Adrenal gland (tissue), 12 donors: Measurements from ENCODE around the gene MMP27. TPM values are rescaled to one million over a fixed set of nuclear protein-coding genes. Genes with fewer than 3 reads are reported as not detected.

Source experiments
- DNase-seq, 7 donors: peaks; one replicate each; pipeline ENCODE4 v3.0.0-alpha.2; 2019 to 2020
- H3K27ac ChIP-seq, 5 donors: fragments of 200-600 bp; sonication (generic) in 4 of 5; 1 replicate in 3 of 5; 2 replicates in 2 of 5; pipeline versions ENCODE4 v1.5.1 to v1.8.0; 2016 to 2020; ENCODE audit warnings: mild to moderate bottlenecking in 1 of 5
- H3K27me3 ChIP-seq: fragments of 200-600 bp; 2 replicates; pipeline ENCODE4 v1.8.0; 2021
- H3K36me3 ChIP-seq, 2 donors: fragments of 200-600 bp; replicated peaks in 1 of 2; 1 replicate in 1 of 2; 2 replicates in 1 of 2; pipeline versions ENCODE4 v1.5.1 to v1.8.0; 2018 to 2022
- H3K4me1 ChIP-seq, 2 donors: fragments of 200-600 bp; replicated peaks in 1 of 2; 1 replicate in 1 of 2; 2 replicates in 1 of 2; pipeline versions ENCODE4 v1.5.1 to v1.8.0; 2018 to 2021
- H3K4me3 ChIP-seq, 4 donors: fragments of 200-600 bp; sonication (generic) in 3 of 4; one replicate each; pipeline ENCODE4 v1.5.1; 2016 to 2018
- H3K9me3 ChIP-seq, 3 donors: fragments of 200-600 bp; sonication (generic) in 1 of 3; replicated peaks in 1 of 3; 1 replicate in 2 of 3; 2 replicates in 1 of 3; pipeline versions ENCODE4 v1.5.1 to v1.8.0; 2016 to 2021
- CTCF ChIP-seq, 6 experiments: fragments of 450-650 bp in 4 of 6; fragments of 200-600 bp in 2 of 6; sonication (generic) in 1 of 6; IDR thresholded peaks; 1 replicate in 5 of 6; 2 replicates in 1 of 6; pipeline versions ENCODE4 v1.5.1 to v1.8.0; 2016 to 2021; ENCODE audit warnings: antibody characterized with exemption in 6 of 6, mild to moderate bottlenecking in 2 of 6, moderate library complexity in 1 of 6
- POLR2A ChIP-seq, 2 donors: fragments of 450-650 bp; IDR thresholded peaks; one replicate each; pipeline ENCODE4 v1.6.1; 2017; ENCODE audit warnings: antibody characterized with exemption in 2 of 2, mild to moderate bottlenecking in 2 of 2, moderate library complexity in 1 of 2
- WGBS, 4 donors: extraction: QIAGEN DNeasy Blood & Tissue Kit in 2 of 4; methylation state at CpG; one replicate each; pipeline versions ENCODE4 v1.1.5 to v1.1.7; 2013 to 2017; 5-methylcytosine and 5-hydroxymethylcytosine counted together
- intact Hi-C, 2 donors: fragments of 100-400 bp; cut with DNase I; formaldehyde crosslinking; loops; one replicate each; pipeline versions ENCODE4 v1.14.1 to v1.15.0; 2022 to 2023
- polyA plus RNA-seq, 3 donors: library from polyadenylated mRNA; stranded (reverse); fragments of 200-250 nt in 2 of 3; fragments of 350-450 nt in 1 of 3; fragmentation: Illumina TruSeq in 1 of 3; extraction: RNeasy Lipid Tissue Mini Kit (QIAGEN cat#74804) in 1 of 3; gene quantifications; one replicate each; pipeline ENCODE4 v1.2.3, GENCODE V29; 2013 to 2014
- total RNA-seq, 9 donors: library from RNA; depleted of rRNA in 4 of 9; stranded (reverse); fragments of >200 nt in 4 of 9; fragments of 120-200 nt in 1 of 9; fragmentation: NEBNext Ultra II Directional in 1 of 9; extraction: Animal tissue kit (Norgen Biotek cat#: 25700) in 1 of 9; gene quantifications; one replicate each; pipeline versions ENCODE4 v1.1.0 to v1.2.4, GENCODE V29; 2013 to 2023
- donor health status: healthy with polysubstance abuse.
- donor health status: Bipolar disorder and iron deficiency.
- donor health status: DM: yes; HTN: yes; CAD: no.
- donor health status: DM: no; HTN: no; CAD: no.
- donor health status: DM: no; HTN: no; CAD: no.
- donor health status: DM: yes; HTN: yes; CAD: no.

Gene MMP27
- total and polyA plus RNA-seq, 12 donors, result not detected

DNA sequence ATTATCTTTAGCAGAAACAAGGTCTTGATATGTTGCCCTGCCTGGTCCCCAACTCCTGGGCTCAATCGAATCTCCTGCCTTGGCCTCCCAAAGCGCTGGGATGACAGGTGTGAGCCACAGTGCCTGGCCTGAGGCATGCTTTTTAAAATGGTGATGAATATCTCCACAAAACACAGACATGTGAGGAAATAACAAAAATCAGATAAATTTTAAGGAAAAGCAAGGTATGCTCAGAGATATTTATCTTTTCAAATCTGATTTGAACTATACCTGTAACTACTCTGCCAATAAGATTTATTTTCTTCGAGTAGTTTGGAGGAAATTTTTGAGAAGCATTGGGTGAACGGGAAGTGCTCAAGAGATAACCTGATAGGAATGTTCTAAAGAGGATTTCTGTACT is 44.5 kb downstream of the MMP27 start:
- H3K4me3 ChIP-seq, result no peak overlapping the region
- intact Hi-C loops, result no loop called here
- H3K4me1 ChIP-seq, result no peaks in the 10 kb centered on the region
- no peaks in the 10 kb centered on the region for H3K36me3 ChIP-seq
- TF ChIP-seq POLR2A (IDR thresholded peaks at IDR 0.05) (no peak), CTCF (IDR thresholded peaks at IDR 0.05) (no peak)
- peaks cover 4% of the 10 kb centered on the region for H3K27me3 ChIP-seq
- H3K27ac ChIP-seq, result no peak overlapping the region
- DNase-seq, result no peak
- 74 to 86% (median 78%) methylated on average over 4 of the region's 4 CpGs for WGBS, 4 donors
- no peaks in the 10 kb centered on the region for H3K9me3 ChIP-seq

GRCh38 chr11:102656528-102656927 is 49.0 kb downstream of the MMP27 start:
- H3K4me1 ChIP-seq, result no peaks in the 10 kb centered on the region
- intact Hi-C loops, result loop anchor here in 1 of 2 donors (10.0 kb wide), 1 partner anchor 362 kb away; no protein-coding TSS in a partner anchor
- H3K36me3 ChIP-seq, result no peaks in the 10 kb centered on the region
- WGBS, 4 donors, result 59 to 67% (median 63%) methylated on average over 1 of the region's 1 CpG
- DNase-seq, result no peak
- no peak overlapping the region for H3K27ac ChIP-seq
- H3K27me3 ChIP-seq, result peaks cover 4% of the 10 kb centered on the region
- no peak for TF ChIP-seq CTCF (IDR thresholded peaks at IDR 0.05)
- no peak for TF ChIP-seq POLR2A (IDR thresholded peaks at IDR 0.05)
- no peaks in the 10 kb centered on the region for H3K9me3 ChIP-seq
- H3K4me3 ChIP-seq, result no peak overlapping the region

- Histone ChIP-seq H3K27ac (no peak overlapping the region), H3K9me3 (no peaks in the 10 kb centered on the region), H3K4me3 (no peak overlapping the region), H3K27me3 (peaks cover 4% of the 10 kb centered on the region), H3K4me1 (no peaks in the 10 kb centered on the region), H3K36me3 (no peaks in the 10 kb centered on the region)
- TF ChIP-seq CTCF (IDR thresholded peaks at IDR 0.05) (no peak), POLR2A (IDR thresholded peaks at IDR 0.05) (no peak)
- intact Hi-C loops, result loop anchor here in 1 of 2 donors (10.0 kb wide), 1 partner anchor 361 kb away; no protein-coding TSS in a partner anchor
- no peak for DNase-seq
- WGBS, 4 donors, result 59 to 76% (median 64%) methylated on average over 2 of the region's 2 CpGs
Measured at GRCh38 chr11:102655547-102655946, 50.0 kb downstream of the MMP27 start.

DNA sequence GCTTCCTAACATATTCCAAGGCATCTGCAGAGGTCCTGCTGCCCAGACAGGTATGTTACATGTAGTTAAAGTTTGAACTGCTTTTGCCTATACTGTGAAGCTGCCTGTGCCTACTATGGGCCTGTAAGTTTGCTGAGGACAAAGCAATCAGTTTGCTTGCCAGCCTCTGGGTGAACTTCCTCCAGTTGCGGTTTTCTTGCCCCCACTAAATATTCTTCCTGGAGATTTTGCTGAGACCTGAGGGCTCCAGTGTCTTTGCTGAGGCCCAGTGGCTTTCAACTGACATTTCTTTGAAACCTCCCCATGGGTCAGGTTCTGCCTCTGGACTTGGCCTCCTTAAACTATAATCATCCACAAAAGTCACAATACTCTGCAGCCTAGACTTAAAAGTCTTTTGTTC is 50.8 kb downstream of the MMP27 start:
- 80 to 85% (median 83%) methylated on average over 1 of the region's 1 CpG for WGBS, 4 donors
- H3K27ac ChIP-seq, result no peak overlapping the region
- DNase-seq, result no peak
- intact Hi-C loops, result loop anchor here in 1 of 2 donors (10.0 kb wide), 1 partner anchor 360 kb away; no protein-coding TSS in a partner anchor
- peaks cover 4% of the 10 kb centered on the region for H3K27me3 ChIP-seq
- no peaks in the 10 kb centered on the region for H3K4me1 ChIP-seq
- H3K4me3 ChIP-seq, result no peak overlapping the region
- no peaks in the 10 kb centered on the region for H3K36me3 ChIP-seq
- TF ChIP-seq CTCF (IDR thresholded peaks at IDR 0.05), result no peak
- TF ChIP-seq POLR2A (IDR thresholded peaks at IDR 0.05), result no peak
- H3K9me3 ChIP-seq, result no peaks in the 10 kb centered on the region
